Thoracic aorta (tissue), 2 donors: ENCODE measurements around the gene DDX47. TPM values are rescaled to one million over a fixed set of nuclear protein-coding genes. Genes with fewer than 3 reads are reported as not detected.

Experiments used
- ATAC-seq: fragments of 150-250 bp; one replicate; pipeline ENCODE4 v1.8.0; 2017; ENCODE audit warnings: low read depth; ENCODE audit not compliant: insufficient number of reproducible peaks, low FRiP score
- DNase-seq: peaks from one replicate; pipeline ENCODE4 v3.0.0-alpha.2; 2020; ENCODE audit warnings: low spot score
- H3K27ac ChIP-seq, 2 donors: fragments of 200-600 bp; sonication (generic); 1 replicate in 1 of 2; 2 replicates in 1 of 2; pipeline ENCODE4 v1.5.1; 2016; ENCODE audit warnings: mild to moderate bottlenecking in 2 of 2, moderate library complexity in 2 of 2
- H3K27me3 ChIP-seq: fragments of 200-600 bp; sonication (generic); replicated peaks from 2 replicates; pipeline ENCODE4 v1.6.0; 2016; ENCODE audit warnings: mild to moderate bottlenecking; ENCODE audit not compliant: insufficient read depth
- H3K36me3 ChIP-seq: fragments of 200-600 bp; sonication (generic); one replicate; pipeline ENCODE4 v1.5.1; 2016
- H3K4me1 ChIP-seq, 2 donors: fragments of 200-600 bp; sonication (generic); 1 replicate in 1 of 2; 2 replicates in 1 of 2; pipeline versions ENCODE4 v1.5.1 to v1.6.0; 2016; ENCODE audit warnings: low read depth in 2 of 2, mild to moderate bottlenecking in 1 of 2; ENCODE audit not compliant: control insufficient read depth in 1 of 2
- H3K4me3 ChIP-seq: fragments of 200-600 bp; sonication (generic); 2 replicates; pipeline ENCODE4 v1.5.1; 2016; ENCODE audit warnings: mild to moderate bottlenecking
- H3K9me3 ChIP-seq: fragments of 200-600 bp; sonication (generic); 2 replicates; pipeline ENCODE4 v1.5.1; 2016
- CTCF ChIP-seq: fragments of 200-600 bp; sonication (generic); IDR thresholded peaks from one replicate; pipeline ENCODE4 v1.5.1; 2019; ENCODE audit warnings: antibody characterized with exemption
- total RNA-seq, 2 donors: library from RNA; depleted of rRNA; stranded (reverse); fragments of >200 nt; gene quantifications; one replicate each; pipeline versions ENCODE4 v1.1.0 to v1.2.3, GENCODE V29; 2016

DDX47 gene
- total RNA-seq, 2 donors from 2014 or later: 43.5 to 51.1 TPM

GRCh38 chr12:12864243-12864642 is 51.1 kb downstream of the DDX47 start:
- DNase-seq (no peak), ATAC-seq (no peak)
- TF ChIP-seq CTCF: no peak
- no peak overlapping the region for H3K27ac ChIP-seq
- H3K4me3 ChIP-seq: no peak overlapping the region
- no peaks in the 10 kb centered on the region for H3K9me3 ChIP-seq
- H3K27me3 ChIP-seq: no peaks in the 10 kb centered on the region
- no peaks in the 10 kb centered on the region for H3K4me1 ChIP-seq
- H3K36me3 ChIP-seq: no peaks in the 10 kb centered on the region

GRCh38 chr12:12868477-12869235 is 55.5 kb downstream of the DDX47 start:
- no peaks in the 10 kb centered on the region for H3K36me3 ChIP-seq
- no peak overlapping the region for H3K27ac ChIP-seq
- no peaks in the 10 kb centered on the region for H3K9me3 ChIP-seq
- ATAC-seq (no peak), DNase-seq (no peak)
- no peaks in the 10 kb centered on the region for H3K27me3 ChIP-seq
- no peak for TF ChIP-seq CTCF
- no peak overlapping the region for H3K4me3 ChIP-seq
- H3K4me1 ChIP-seq: peaks cover 0 to 9% of the 10 kb centered on the region in 2 donors

DNA sequence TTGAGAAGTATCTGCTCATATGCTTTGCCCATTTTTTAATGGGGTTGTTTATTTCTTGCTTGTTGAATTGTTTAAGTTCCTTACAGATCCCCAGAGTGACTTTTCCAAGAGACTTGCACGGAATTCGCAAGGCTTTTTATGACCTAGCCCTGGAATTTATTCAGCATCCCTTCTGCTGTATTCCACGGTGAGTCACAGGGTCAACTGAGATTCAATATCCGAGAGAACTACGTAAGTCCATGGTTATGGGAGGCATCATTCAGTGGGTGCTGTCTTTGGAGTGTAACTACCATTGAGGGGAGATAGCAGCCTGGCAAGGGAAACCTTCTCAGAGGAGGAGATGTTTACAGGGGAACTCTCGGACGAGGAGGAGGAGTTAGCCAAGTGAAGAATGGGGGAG is 57.3 kb downstream of the DDX47 start:
- no peak for ATAC-seq
- Histone ChIP-seq H3K4me3 (no peak overlapping the region), H3K27ac (no peak overlapping the region), H3K4me1 (peaks cover 0 to 9% of the 10 kb centered on the region in 2 donors), H3K27me3 (no peaks in the 10 kb centered on the region), H3K9me3 (no peaks in the 10 kb centered on the region), H3K36me3 (no peaks in the 10 kb centered on the region)
- no peak for TF ChIP-seq CTCF
- no peak for DNase-seq

DNA sequence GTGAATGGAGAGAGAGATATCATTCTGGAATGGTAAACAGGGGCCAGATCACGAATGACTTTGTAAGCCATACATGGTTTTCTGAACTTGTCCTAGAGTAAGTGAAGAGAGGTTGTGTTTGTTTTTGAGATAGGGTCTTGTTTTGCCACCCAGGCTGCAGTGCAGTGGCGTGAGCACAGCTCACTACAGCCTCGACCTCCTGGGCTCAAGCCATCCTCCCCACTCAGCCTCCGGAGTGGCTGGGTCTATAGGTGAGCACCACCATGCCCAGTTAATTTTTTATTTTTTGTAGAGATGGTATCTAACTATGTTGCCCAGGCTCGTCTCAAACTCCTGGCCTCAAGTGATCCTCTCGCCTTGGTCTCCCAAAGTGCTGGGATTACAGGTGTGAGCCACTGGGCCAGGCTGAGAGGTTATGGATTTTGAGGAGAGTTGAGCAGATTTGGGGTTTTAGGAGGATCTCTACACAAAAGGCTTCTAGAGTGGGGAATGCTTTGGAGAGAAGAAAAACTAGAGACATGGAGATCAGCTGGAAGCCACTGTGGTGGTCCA is 58.5 kb downstream of the DDX47 start:
- DNase-seq (no peak), ATAC-seq (no peak)
- H3K36me3 ChIP-seq: no peaks in the 10 kb centered on the region
- no peaks in the 10 kb centered on the region for H3K9me3 ChIP-seq
- no peak overlapping the region for H3K27ac ChIP-seq
- H3K4me3 ChIP-seq: no peak overlapping the region
- no peaks in the 10 kb centered on the region for H3K27me3 ChIP-seq
- H3K4me1 ChIP-seq: peaks cover 0 to 9% of the 10 kb centered on the region in 2 donors
- no peak for TF ChIP-seq CTCF

- DNase-seq (no peak), ATAC-seq (no peak)
- Histone ChIP-seq H3K9me3 (no peaks in the 10 kb centered on the region), H3K36me3 (no peaks in the 10 kb centered on the region), H3K4me1 (peaks cover 0 to 14% of the 10 kb centered on the region in 2 donors), H3K4me3 (no peak overlapping the region), H3K27ac (no peak overlapping the region), H3K27me3 (no peaks in the 10 kb centered on the region)
- no peak for TF ChIP-seq CTCF
Observed at GRCh38 chr12:12872139-12872933, 59.2 kb downstream of the DDX47 start.
